ENCODE data around the gene SLC39A3.

GRCh38 chr19:2740314-2740656, 468 bp upstream of the SLC39A3 start:
- TF ChIP-seq CTCF (IDR thresholded peaks at IDR 0.05 in 2 of 3, conservative IDR thresholded peaks at IDR 0.05 in 1 of 3; ENCODE audit: control insufficient read depth in 2 of 3, extremely low read depth in 1 of 3, insufficient read depth in 1 of 3, low read depth in 3 of 3, low read length in 3 of 3) (no peak), ZNF687 (IDR thresholded peaks at IDR 0.05) (no peak)

Data from GM12878 (cell line).